ENCODE measurements around the gene CYP21A2.

Gene CYP21A2

DNA sequence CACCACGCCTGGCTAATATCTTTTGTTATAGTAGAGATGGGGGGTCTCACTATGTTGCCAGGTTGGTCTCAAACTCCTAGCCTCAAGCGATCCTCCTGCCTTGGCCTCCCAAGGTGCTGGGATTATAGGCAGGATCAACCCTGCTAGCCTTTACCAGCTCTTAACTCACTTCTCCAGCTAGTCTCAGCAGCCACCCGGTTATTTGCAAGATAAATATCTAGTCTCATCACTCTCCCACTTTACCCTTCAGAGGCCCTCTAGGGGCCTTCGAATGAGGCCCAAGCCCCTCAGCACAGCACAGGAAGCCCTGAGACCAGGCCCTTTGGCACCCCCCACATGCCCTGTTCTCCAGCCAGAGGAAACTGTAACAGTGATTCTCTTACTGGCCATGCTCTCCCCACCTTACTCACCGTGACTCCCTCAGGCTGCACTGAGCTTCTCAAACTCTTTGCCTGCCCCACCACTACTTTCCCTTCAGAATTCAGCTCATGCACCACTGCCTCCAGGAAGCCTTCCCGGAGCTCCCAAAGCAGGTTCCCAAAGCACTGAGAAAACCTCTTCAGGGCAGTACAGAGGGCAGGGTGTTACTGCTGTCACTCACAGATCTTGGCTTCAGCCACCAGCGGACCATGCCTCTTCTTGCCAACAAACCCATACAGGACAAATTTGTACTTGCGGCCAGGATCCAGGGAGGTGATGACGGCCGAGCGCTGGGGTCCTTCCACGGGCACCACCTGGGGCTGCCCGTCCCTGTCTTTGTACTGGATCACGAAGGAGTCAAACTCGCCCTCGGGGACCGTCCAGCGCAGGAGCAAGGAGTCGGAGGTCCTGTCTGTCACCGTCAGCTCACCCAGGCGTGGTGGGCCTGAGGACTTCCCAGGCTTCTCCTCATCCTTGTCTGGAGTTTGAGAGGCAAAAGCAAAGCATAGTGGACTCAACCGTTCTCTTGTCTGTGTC is 45.9 kb downstream of the CYP21A2 start:
- TF ChIP-seq MAX (IDR thresholded peaks at IDR 0.05; ENCODE audit: low read depth, low read length) (no peak), MYC (IDR thresholded peaks at IDR 0.05; ENCODE audit: low read depth, low read length) (no peak), POLR2A (IDR thresholded peaks at IDR 0.05; ENCODE audit: extremely low read depth, insufficient read length) (no peak)
- TF ChIP-seq, protein P1, sequence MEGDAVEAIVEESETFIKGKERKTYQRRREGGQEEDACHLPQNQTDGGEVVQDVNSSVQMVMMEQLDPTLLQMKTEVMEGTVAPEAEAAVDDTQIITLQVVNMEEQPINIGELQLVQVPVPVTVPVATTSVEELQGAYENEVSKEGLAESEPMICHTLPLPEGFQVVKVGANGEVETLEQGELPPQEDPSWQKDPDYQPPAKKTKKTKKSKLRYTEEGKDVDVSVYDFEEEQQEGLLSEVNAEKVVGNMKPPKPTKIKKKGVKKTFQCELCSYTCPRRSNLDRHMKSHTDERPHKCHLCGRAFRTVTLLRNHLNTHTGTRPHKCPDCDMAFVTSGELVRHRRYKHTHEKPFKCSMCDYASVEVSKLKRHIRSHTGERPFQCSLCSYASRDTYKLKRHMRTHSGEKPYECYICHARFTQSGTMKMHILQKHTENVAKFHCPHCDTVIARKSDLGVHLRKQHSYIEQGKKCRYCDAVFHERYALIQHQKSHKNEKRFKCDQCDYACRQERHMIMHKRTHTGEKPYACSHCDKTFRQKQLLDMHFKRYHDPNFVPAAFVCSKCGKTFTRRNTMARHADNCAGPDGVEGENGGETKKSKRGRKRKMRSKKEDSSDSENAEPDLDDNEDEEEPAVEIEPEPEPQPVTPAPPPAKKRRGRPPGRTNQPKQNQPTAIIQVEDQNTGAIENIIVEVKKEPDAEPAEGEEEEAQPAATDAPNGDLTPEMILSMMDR (IDR thresholded peaks at IDR 0.05; ENCODE audit: low read depth, low read length): no peak
- no peak overlapping the region for H3K4me3 ChIP-seq (ENCODE audit: low read depth, low read length)
- DNase-seq (ENCODE audit: low read depth): no peak

DNA sequence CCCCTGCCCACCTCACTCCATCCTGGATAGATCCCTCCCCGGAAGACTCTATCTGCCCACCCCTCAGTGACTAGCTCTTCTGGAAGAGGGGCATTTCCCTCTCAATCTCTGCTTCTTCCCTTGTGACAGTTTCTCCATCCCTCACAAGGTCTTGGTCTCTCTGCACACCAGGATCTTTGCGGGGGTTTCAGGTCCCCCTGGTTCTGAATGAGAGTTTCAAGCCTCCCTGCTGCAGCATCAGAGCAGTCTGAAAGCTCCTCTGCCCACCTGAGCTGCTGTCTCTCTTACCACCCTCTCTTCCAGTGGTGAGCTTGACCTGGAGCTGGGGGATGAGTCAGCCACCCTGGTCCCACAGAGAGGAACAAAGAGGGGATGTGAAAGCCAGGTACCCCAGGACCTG is 46.6 kb downstream of the CYP21A2 start:
- no peak overlapping the region for H3K4me3 ChIP-seq (ENCODE audit: low read depth, low read length)
- TF ChIP-seq MYC (IDR thresholded peaks at IDR 0.05; ENCODE audit: low read depth, low read length) (no peak), POLR2A (IDR thresholded peaks at IDR 0.05; ENCODE audit: extremely low read depth, insufficient read length) (no peak), MAX (IDR thresholded peaks at IDR 0.05; ENCODE audit: low read depth, low read length) (no peak)
- TF ChIP-seq, protein P1 (IDR thresholded peaks at IDR 0.05; ENCODE audit: low read depth, low read length): no peak
- DNase-seq (ENCODE audit: low read depth): no peak

GRCh38 chr6:32085759-32086459 is 47.7 kb downstream of the CYP21A2 start:
- no peak for TF ChIP-seq MYC (IDR thresholded peaks at IDR 0.05; ENCODE audit: low read depth, low read length)
- TF ChIP-seq, protein P1 (IDR thresholded peaks at IDR 0.05; ENCODE audit: low read depth, low read length): peak; percentile 26
- peak; percentile 40 for DNase-seq (ENCODE audit: low read depth)
- H3K4me3 ChIP-seq (ENCODE audit: low read depth, low read length): no peak overlapping the region

- H3K4me3 ChIP-seq (ENCODE audit: low read depth, low read length): no peak overlapping the region
- DNase-seq (ENCODE audit: low read depth): peak; percentile 86
Measured at GRCh38 chr6:32086661-32087573, 48.7 kb downstream of the CYP21A2 start.

More at GRCh38 chr6:32086661-32087573, 48.7 kb downstream of the CYP21A2 start:
- no peak for TF ChIP-seq POLR2A (IDR thresholded peaks at IDR 0.05; ENCODE audit: extremely low read depth, insufficient read length)
- TF ChIP-seq MYC (IDR thresholded peaks at IDR 0.05; ENCODE audit: low read depth, low read length): no peak
- TF ChIP-seq, protein P1 (IDR thresholded peaks at IDR 0.05; ENCODE audit: low read depth, low read length): no peak
- TF ChIP-seq MAX (IDR thresholded peaks at IDR 0.05; ENCODE audit: low read depth, low read length): no peak
